GM19372 (cell line): ENCODE data around the gene KCNH2.
"Not testable (repeated sequence)": the region's sequence is repeated elsewhere in the genome, so short reads cannot be mapped to it uniquely, and the experiment has no call there.

ENCODE experiments used
- ATAC-seq: cut with Tn5 transposase; IDR thresholded peaks from one replicate; pipeline ENCODE4 v1.9.1; 2021; ENCODE audit warnings: mild to moderate bottlenecking, low read depth, moderate library complexity; ENCODE audit not compliant: unreplicated experiment

Gene KCNH2

GRCh38 chr7:151013356-151013732 is 35.2 kb upstream of the KCNH2 start:
- no peak for ATAC-seq

DNA sequence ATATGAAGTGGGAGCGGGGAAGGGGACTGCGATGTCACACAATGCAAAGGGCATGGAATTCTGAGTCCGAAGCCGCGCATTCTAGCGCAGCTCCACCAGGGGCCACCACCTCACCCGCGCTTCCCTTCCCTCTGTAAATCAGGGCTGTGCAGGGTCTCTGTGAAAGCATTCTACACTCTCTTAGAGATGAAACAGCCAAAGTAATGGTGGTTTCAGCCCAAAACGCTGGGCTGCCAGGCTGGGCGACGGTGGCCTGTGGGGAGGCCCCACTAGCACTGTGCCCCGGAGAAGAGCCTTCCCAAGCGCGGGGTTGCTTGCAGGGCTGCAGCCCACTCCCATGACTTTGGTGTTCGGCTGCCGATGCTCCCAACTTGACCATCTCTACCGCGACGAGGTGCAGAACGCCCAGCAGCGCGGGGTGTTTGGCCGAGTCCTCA is 34.8 kb upstream of the KCNH2 start:
- ATAC-seq = no peak

DNA sequence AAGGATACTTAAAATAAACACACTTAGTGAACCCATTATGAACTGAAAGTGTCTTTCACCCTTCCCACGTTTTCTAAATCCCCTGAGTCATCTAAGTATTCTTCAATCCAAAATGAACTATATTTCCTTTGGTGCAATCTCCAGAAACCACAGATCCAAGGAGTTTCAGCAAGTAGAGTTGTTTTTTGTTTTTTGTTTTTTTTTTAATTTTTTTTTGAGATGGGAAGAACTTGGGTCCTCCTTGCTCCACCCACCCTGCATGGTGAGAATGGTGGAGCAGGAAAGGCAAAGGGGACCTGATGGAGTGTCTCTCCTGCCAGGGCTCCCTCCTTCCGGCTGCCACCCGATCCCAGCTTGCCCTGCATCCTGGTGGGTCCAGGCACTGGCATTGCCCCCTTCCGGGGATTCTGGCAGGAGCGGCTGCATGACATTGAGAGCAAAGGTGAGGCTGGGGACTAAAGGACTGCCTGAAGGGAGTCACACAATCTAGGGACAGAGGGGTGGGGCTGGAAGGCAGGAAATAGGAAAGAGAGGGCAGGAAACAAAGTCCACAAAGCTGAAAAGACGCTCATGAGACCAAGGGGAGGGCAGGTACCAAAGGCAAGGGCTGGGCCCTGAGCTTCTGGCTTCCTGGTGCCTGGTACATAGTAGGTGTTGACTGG is 34.0 kb upstream of the KCNH2 start:
- ATAC-seq = no peak

DNA sequence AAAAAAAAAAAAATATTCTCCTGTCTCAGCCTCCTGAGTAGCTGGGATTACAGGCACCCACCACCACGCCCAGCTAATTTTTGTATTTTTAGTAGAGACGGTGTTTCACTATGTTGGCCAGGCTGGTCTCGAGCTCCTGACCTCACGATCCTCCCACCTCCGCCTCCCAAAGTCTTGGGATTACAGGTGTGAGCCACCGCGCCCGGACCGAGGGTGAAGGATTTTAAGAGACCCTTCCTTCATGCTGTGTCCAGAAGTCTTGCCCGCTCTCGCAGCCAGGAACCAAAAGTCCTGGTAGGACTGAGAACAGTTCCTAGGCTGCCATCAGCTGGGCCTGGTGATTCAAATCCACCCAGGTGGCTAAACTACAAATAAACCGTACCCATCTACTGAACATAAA is 33.5 kb upstream of the KCNH2 start:
- not testable (repeated sequence) for ATAC-seq

DNA sequence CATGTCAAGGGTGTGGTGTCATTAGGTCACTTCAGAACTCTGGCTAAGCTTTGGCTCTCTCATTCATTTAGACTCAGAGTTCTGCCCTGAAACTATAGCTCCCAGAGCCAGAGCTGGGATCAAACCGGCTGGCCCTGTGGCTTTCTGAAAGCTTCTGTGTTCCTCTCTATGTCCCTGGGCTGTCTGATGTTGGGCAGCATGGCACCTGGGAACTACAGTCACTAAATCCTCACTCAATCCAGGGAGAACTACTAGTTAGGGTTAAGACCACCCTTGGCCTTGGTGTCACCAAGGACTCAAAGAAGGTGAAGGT is 32.9 kb upstream of the KCNH2 start:
- no peak for ATAC-seq

DNA sequence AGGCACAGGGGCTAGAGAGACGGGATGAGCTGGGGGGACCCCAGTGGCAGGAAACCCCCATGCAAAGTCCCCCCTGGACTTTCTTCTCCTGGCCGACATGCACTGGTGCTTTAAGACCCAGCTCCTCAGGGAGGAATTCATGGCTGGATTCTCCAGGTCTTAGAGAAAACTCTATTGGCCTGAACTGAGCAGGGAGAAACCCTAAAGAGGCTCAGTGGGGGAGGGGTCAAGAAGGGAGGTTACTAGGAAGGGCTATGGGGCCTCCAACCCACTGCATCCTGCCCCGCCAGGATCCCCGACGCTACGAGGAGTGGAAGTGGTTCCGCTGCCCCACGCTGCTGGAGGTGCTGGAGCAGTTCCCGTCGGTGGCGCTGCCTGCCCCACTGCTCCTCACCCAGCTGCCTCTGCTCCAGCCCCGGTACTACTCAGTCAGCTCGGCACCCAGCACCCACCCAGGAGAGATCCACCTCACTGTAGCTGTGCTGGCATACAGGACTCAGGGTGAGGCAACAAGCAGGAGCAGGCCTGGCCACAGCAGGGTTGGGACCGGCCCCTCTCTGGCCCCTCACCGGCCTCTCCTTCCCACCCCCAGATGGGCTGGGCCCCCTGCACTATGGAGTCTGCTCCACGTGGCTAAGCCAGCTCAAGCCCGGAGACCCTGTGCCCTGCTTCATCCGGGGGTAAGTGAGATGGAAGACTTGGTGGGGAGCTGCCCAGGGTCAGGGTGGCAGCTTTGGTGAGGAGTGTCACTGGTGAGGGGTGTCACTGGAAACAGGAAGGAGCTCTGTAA is 32.4 kb upstream of the KCNH2 start:
- ATAC-seq = no peak

DNA sequence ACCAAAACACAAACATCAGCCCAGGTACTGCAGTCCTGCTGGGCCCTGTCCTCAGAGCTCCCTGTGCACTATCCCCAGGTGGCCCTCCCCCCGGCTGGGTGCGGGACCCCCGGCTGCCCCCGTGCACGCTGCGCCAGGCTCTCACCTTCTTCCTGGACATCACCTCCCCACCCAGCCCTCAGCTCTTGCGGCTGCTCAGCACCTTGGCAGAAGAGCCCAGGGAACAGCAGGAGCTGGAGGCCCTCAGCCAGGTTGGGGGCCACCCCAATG is 31.9 kb upstream of the KCNH2 start:
- no peak for ATAC-seq

DNA sequence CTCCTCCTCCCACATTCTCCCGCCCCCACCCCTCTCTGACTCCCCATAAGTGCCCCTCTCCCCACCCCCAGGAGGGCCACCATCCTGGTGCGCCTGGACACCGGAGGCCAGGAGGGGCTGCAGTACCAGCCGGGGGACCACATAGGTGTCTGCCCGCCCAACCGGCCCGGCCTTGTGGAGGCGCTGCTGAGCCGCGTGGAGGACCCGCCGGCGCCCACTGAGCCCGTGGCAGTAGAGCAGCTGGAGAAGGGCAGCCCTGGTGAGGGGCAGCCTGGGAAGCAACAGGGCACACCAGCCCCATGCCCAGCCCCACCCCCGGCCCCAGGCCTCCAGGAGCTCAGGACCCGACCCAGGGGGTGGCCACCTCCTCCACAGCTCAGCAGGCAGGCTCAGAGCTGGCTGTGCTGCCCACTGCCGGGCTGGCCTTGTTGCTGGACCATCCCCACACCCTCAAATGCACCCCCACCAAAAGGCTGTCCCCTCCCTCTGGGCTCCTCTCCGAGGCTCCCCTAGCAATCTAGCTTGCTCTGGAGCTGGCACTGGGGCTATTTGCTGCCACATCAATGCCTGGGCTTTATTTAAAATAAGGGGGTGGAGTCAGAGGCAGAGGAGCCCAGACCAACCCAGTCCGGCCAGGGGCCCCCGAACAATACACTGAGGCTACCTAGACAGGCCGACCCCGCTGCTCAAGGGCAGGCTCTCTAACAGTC is 31.4 kb upstream of the KCNH2 start:
- no peak for ATAC-seq

DNA sequence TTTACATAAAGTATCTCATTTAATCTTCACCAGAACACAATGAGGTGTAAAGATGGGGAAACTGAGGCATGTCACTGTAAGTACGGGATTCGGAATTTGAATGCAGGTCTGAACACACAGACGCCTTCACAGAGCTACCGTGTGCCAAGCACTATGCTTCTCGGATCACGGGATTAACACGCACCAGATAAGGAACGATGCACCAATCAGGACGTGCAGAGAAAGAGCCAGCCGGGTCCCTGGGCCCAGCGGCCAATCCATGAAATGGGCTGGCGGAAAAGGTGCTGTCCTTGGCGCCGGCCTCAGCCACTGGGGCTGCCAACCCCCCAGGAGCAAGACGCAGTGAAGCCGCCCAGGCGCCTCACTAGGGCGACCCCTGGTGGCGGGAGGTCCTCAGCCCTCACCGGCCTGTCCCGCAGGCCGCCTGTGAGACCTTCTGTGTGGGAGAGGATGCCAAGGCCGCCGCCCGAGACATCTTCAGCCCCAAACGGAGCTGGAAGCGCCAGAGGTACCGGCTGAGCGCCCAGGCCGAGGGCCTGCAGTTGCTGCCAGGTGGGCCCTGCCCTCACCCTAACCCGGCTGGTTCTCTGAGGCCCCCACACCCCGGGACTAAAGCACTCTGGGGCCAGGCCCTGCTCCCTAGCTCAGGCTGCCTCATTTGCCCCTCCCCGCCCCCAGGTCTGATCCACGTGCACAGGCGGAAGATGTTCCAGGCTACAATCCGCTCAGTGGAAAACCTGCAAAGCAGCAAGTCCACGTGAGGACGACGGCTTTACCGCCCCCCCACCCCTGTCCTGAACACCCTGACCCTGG is 30.6 kb upstream of the KCNH2 start:
- no peak for ATAC-seq

GRCh38 chr7:151008143-151008510 is 30.0 kb upstream of the KCNH2 start:
- no peak for ATAC-seq

GRCh38 chr7:151007469-151007898 is 29.4 kb upstream of the KCNH2 start:
- no peak for ATAC-seq

DNA sequence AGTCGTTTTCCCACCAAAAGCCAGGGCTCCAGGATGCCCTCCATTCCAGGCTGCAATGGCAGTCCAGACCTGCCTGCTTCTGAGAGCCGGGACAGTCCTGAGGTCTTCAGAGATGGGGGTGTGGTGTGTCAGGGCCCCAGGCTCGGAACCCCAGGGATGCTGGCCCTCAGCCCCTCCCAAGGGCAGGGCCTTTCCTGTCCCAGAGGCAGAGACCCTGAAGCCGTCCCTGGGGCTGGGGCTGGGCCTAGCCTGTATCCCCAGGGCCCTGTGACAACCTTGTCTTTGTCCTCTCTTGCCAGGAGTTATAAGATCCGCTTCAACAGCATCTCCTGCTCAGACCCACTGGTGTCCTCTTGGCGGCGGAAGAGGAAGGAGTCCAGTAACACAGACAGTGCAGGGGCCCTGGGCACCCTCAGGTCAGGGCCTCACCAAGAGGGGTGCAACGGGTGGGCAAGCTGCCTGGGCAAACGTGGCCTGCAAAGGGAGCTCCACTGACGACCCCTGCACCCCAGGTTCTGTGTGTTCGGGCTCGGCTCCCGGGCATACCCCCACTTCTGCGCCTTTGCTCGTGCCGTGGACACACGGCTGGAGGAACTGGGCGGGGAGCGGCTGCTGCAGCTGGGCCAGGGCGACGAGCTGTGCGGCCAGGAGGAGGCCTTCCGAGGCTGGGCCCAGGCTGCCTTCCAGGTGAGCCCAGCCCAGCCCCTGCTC is 28.6 kb upstream of the KCNH2 start:
- no peak for ATAC-seq

- ATAC-seq = no peak
Measured at GRCh38 chr7:151005566-151005965, 27.4 kb upstream of the KCNH2 start.

- no peak for ATAC-seq
Measured at GRCh38 chr7:151003572-151003971, 25.5 kb upstream of the KCNH2 start.

- ATAC-seq = no peak
Measured at GRCh38 chr7:151001546-151001945, 23.4 kb upstream of the KCNH2 start.

GRCh38 chr7:151000897-151001495 is 22.9 kb upstream of the KCNH2 start:
- no peak for ATAC-seq

DNA sequence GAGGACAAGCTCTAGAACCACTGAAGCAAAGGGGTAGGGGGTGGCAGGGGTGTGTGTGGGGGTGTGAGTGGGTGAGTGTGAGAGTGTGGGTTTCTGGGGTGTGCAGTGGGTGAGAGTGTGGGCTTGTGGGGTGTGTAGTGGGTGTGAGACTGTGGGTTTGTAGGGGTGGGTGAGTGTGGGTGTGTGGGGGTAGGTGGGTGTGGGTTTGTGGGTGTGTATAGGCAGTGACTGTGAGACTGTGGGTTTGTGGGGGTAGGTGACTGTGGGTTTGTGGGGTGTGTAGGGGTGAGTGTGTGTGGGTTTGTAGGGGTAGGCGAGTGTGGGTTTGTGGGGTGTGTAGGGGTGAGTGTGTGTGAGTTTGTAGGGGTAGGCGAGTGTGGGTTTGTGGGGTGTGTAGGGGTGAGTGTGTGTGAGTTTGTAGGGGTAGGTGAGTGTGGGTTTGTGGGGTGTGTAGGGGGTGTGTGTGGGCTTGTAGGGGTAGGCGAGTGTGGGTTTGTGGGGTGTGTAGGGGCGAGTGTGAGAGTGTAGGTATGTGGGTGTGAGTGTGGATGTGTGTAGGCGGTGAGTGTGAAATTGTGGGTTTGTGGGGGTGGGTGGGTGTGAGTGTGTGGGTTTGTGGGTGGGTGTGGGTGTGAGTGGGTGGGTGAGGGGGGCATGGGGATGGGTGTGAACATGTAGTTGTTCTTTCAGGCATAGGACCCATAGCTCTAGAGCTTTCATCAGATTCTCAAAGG is 21.5 kb upstream of the KCNH2 start:
- no peak for ATAC-seq

GRCh38 chr7:150999001-150999400 is 20.9 kb upstream of the KCNH2 start:
- ATAC-seq = no peak

GRCh38 chr7:150998341-150998740 is 20.2 kb upstream of the KCNH2 start:
- no peak for ATAC-seq

GRCh38 chr7:150997817-150998216 is 19.7 kb upstream of the KCNH2 start:
- no peak for ATAC-seq
